ENCODE results near the gene TIAM1.
A peak's percentile ranks its signal among the peaks of the same experiment; 100 is the strongest.

TIAM1 gene

DNA sequence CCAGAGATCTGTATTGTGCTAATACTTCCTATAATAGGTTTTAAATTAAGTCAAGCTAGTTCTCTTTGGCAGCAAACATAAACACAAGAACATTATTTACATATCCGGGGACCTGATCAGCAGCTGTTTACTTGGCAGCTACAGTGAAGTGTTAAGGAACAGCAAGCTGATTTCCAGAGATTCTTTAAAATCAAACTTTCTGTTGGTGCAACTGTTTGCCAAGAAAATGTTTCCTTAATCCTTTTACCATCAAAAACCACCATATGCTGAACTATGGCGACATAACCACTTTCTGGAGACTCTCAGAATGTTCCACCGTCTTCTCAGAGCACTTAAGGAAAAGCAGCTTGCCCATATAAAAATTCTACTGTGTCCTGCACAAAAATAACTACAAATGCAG, 198.8 kb downstream of the TIAM1 start:
- no peak for DNase-seq (ENCODE audit: extremely low read depth in 1 of 2, low read depth in 1 of 2)

DNA sequence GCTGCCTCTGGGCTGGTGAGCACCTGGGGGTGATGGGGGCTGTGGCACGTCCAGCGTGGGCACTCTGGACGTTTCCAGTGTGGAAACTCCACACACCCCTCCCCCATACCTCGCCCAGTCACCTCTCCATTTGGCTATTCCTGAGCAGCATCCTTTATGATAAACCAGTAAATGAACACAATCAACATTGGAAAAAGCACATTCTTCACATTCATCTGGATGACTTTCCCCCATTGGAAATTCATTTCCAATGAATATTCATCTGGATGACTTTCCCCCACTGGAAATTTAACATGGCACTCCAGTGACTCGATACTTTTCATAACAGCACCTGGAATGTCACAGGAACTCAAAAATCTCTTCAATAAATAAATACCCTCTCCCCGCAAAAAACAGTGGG, 201.0 kb downstream of the TIAM1 start:
- DNase-seq (ENCODE audit: extremely low read depth in 1 of 2, low read depth in 1 of 2) = no peak

DNA sequence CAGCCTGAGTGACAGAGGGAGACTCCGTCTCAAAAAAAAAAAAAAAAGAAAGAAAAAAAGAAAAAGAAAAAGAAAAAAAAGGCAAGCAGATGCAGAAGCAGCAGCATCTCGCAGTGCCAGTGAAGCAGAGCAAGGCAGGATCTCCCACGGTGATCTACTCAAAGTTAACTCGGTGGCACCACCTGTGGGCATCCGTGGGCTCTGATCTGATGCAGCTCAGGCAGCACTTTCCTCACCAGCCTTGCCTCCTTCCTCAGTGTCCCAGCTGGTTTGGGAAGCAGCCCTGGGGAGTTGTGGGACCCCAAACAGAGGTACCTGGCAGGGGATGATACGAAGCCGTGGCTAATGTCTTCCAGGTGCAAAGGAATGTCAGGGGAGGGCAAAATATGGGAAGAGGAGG, 201.5 kb downstream of the TIAM1 start:
- DNase-seq (ENCODE audit: extremely low read depth in 1 of 2, low read depth in 1 of 2) = no peak

DNA sequence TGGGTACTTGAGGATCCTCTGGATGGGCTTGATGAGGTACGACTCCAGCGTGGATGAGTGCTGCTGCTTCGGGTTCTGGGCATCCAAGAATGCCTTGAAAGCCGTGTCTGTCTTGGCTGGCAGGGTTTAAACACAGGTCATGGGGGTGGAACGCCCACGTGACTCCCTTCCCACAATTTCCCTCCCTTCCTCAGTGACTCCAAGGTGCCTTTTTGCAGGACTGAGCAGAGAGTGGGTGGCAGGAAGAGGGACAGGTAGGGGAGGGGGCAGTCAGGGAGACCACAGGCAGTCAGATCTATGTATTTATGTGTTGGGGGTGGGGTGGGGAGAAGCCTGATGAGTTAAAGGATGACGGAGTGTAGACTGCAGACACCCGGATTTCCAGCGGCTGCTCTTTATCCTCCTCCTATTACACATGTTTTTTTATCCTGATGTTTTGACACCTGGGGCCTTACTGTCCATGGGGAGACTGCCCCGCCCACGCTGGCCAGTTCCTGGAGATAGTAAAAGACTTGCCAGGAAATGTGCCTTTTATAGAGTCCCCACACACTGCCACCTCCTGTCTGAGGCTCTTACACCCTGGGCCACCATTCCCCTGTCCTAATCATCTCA, 202.6 kb downstream of the TIAM1 start:
- no peak for DNase-seq (ENCODE audit: extremely low read depth in 1 of 2, low read depth in 1 of 2)

DNA sequence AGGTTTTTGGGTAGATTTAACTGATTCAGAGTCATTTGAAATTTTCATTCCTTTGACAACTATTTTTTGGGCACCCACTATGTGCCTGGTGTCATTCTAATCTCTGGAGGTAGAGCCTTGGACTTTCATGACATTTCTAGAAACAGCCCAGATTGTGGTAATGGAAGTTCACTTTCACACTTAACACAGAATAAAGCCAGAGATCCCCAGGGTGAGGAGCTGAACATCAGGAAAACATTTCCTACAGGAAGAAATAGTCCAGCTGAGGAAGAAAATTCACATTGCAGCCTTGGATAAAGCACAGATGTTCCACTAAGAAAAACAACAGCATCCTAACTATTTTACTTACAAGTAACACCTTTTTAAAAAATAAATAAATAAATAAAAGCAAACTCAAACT, 203.4 kb downstream of the TIAM1 start:
- no peak for DNase-seq (ENCODE audit: extremely low read depth in 1 of 2, low read depth in 1 of 2)

DNA sequence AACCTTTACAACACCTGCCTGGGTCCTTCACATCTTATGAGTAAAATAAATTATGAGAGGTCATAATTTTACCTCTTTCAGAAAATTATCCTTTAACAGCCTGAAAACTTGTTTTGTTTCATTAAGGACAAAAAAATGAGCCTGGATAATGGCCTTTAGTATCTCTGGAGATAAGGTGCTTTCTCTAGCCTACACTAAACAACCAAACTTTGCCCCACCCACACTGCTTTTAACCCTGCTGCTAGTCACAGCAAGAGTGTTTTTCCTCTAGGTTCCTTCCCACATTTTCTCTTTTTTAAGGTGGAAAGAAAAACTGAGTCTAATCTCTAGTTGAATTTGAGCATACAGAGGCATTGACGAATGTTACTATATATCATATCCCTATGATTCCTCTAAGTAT, 204.0 kb downstream of the TIAM1 start:
- DNase-seq (ENCODE audit: extremely low read depth in 1 of 2, low read depth in 1 of 2) = no peak

DNA sequence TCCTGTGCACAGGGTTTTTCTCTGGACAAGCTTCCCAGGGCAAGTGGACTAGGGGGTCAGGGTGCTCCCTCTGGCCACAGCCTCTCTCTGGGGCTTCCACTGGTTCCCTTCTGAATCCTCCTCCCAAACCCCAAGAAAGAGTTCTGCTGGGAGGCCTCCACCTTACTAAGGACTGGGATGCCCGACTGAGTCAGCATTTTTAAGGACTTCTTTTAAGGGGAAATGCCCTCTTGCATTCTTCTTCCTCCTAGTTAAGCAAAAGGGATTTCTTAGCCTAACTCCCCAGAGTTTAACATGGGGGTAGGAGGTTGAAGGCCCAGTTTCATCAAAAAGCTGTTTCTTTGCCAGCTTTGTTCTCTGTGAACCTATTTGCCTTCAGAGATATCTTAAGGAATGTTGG, 206.1 kb downstream of the TIAM1 start:
- DNase-seq (ENCODE audit: extremely low read depth in 1 of 2, low read depth in 1 of 2) = no peak

DNA sequence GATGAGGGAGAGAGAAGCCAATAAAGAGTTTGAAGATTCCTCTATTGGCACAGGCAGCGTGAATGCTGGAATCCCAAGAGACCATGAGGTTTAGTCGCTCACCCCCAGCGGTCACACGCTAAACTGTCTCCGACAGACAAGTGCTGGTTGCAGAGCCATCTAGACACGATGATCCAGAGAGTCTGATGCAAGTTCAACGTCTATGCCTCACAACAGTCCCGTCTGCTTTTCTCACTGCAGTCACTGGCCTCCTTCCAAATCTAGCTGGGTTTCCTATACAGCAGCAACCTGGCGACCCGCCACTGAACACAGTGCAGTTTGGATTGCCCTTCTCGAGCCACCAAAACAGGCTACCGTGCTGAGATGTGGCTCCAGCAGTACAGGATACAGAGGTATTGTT, 207.2 kb downstream of the TIAM1 start:
- no peak for DNase-seq (ENCODE audit: extremely low read depth in 1 of 2, low read depth in 1 of 2)

DNA sequence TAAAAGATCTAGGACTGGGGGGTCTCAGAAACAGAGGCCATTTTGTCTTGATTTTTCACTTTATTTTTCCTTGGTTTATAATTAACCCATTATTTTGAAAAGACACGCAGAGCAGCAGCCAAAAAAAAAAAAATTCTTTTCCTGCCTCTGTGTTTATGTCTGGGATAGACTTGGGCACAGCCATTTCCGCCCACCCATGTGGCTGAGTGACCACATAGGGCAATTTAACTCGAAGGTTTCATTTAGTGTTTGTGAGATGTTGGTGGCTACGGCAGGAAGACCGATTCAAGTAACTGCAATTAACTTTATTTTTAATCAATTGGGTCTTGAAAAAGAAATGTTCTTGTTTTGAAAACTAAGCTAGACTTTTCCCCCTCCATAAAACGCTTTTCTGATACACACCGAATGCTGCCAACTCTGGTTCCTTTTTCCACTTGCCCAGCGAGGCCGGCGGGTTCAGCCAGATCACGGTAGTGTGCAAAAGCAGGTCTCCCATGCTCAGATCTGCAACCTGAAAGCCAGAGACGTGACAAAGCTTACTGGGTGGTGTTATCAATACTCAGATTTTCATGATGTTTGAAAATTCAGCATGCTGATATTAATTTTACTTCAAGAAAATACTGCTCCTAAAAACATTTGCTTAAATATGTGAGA, 208.4 kb downstream of the TIAM1 start:
- DNase-seq (ENCODE audit: extremely low read depth in 1 of 2, low read depth in 1 of 2) = no peak

DNA sequence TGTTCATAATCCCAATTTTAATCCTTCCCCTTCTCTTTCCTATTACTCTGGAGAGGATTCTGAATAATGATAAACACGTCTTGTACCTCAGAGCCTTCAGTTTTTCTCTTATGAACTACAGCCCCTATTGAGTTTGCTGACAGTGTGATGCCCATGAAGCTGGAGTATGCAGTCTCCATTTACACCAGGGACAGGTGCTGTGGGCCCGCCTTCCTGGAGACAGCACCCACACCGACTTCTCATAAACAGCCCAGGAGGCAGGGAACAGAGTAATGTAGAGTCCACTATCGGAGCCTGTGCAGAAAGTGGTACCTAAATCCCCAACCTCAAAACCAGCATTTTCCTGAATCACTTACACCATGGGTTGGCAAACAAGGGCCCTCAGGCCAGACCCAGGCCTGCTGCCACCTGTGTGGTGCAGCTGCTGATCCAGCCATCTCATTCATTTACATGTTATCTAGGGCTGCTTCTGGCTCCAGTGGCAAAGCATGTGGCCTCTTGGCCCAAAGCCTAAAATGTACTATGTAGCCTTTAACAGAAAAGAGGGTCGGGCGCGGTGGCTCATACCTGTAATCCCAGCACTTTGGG, 210.7 kb downstream of the TIAM1 start:
- DNase-seq (ENCODE audit: extremely low read depth in 1 of 2, low read depth in 1 of 2) = no peak

DNA sequence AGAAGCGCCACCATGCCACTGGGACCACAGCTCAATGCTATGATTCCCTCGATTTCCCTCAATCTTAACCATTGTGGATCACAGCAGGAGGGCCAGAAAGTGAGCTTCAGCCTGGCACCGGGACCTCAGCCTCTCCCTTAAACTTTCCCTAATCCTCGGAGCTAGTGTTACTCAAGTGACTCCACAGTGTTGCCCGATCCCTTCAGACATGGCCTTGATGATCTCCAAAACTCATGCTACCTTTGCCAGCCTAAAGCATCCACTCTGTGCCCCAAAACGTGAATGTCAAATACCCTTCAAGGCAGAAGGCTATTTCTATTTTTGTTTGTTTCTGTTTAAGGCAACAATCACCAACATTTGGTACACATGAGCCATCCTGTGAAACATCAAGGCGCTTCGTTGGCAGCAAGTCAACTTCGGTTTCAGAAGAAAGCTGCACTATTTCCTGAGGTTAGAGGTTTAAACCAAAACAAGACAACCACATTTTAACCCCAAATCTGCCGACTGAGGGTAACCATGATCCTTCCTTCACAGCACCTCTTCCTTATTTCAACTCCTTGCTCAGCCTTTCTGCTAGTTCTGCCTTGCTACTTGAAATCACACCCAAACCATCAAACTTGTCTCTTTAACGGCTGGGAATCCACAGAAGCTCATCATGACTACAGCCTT, 211.4 kb downstream of the TIAM1 start:
- DNase-seq (ENCODE audit: extremely low read depth in 1 of 2, low read depth in 1 of 2) = peak; percentile 30 to 44

DNA sequence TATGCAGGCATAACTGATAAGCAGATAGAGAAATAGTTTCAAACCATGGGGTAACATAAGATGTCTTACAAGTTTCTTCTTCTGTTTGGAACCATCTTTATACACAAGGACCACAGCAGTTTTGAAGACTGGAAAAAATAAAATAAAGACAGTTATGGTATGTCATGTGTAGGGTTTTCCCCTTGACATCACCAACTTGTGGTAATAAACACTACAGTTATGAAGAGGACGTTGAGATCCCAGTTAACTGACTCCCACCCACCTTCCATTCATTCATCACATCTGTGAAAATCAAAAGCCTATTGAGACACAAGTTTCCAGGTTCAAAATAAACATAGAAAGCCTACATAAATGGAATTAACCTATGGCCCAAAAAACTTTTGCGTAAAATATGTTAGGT, 213.2 kb downstream of the TIAM1 start:
- no peak for DNase-seq (ENCODE audit: extremely low read depth in 1 of 2, low read depth in 1 of 2)

DNA sequence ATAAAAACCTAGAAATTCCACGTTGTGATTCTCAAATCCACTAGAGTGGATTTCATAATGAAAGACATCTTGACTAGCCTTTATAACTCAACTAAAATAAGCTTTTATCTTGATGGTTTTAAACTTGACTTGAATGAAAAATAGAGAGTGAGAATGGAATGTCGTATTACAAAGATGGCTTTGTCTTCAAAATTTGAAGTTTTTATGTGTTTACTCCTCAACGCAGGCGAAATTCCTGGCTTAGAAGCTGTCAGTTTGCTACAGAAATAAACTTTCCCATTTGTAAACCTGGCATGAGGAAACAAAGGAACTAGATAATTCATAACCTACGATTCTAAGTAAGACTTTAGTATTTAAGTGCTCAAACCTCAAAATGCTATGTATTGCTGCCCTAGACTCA, 215.8 kb downstream of the TIAM1 start:
- DNase-seq (ENCODE audit: extremely low read depth in 1 of 2, low read depth in 1 of 2) = no peak

DNA sequence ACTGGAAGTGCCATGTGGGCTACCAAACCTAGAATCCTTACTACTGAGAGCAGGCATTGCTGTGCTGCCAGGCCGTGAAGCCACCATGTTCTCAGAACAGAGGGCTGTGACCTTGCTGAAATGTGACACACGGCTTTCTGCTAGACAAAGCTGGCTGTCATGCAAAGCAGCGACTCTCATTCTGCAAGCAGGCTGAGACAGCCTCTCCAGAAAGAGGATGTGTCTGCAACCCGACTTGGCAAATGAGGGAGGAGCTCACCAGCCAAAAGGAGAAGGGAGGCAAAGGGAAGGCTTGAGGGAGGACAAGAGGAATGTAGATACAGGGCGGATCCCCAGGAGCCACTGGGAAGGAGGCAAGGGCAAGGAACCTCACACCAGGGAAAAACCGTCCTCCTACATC, 220.1 kb downstream of the TIAM1 start:
- no peak for DNase-seq (ENCODE audit: extremely low read depth in 1 of 2, low read depth in 1 of 2)

DNA sequence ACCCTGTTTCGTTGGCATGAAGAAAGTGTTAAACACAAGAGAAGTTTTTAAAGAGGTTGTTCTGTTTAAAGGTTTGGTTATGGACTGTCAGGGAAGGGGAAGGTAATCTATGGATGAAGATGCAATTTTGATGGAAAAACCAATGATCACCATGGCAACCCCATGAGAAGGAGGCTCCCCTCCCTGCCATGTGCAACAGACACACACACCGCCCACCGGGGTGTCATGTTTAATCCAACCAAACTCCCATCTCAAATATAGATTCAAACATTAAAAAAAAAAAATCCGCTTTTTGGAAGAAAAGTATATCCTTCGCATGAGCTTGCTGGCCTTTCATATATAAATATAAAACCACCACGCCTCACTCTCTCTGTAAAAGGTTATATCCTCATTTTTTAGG, 224.9 kb downstream of the TIAM1 start:
- no peak for DNase-seq (ENCODE audit: extremely low read depth in 1 of 2, low read depth in 1 of 2)

DNA sequence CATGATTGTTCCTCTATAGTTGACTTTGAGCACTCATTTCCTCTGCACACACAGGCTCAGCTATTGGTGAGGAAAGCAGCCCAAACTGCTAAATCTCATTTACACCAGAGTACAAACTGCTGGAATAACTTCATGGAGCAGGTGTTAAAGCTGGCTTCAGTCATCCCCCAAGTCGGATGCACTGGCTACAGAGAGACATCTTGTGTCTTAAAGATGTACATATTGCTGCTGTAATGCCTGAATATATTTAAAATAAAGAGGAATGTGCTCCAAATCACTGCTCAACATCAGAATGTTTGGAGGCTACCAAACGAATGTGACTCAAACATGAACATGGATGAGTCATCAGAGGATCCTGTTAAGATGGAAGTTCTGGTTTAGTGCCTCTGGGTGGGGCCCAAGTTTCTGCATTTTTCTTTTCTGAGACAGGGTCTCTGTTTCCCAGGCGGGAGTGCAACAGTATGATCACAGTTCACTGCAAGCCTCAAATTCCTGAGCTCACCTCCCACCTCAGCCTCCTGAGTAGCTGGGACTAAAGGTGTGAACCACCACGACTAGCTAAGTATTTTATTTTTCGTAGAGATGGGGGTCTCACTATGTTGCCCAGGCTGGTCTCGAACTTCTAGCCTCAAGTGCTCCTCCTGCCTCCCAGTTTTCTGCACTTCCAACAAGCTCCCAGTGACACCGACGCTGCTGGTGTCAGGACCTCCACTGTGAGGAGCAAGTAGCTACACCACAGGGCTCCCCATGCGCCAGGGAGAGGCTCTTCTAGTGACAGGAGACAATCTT, 226.7 kb downstream of the TIAM1 start:
- no peak for DNase-seq (ENCODE audit: extremely low read depth in 1 of 2, low read depth in 1 of 2)

DNA sequence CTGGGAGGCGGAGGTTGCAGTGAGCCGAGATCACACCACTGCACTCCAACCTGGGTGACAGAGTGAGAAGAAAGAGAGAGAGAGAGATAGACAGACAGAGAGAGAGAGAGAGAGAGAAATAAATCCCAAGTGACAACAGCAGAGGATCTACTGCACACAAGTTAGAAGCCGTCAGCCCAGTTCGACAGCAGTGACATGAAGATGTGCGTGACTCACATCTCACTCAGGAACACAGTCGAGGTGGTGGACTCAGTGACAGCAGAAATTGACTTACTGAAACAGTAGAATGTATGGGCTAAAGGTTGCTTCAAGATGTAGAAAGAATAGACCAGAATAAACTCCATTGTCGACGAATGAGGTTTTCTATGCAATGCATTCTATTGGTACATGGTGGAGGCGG, 228.8 kb downstream of the TIAM1 start:
- no peak for DNase-seq (ENCODE audit: extremely low read depth in 1 of 2, low read depth in 1 of 2)

DNA sequence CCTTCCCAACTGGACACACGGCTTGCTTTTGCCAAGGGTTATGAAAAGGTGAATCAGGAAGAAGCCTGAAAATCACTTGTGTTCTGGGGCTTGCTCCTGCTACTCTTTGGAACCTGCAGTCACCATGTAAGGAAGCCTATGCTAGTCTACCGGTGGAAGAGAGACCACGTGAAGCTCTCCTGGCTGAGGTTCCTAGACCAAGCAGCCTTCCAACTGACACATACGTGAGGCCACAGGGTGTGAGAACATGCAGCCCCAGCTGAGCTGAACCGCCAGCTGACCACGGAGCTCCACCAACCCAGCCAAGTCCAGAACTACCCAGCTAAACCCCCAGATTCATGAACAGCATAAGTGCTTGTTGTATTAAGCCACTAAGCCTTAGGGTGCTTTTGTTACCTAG, 233.0 kb downstream of the TIAM1 start:
- DNase-seq (ENCODE audit: extremely low read depth in 1 of 2, low read depth in 1 of 2) = no peak

DNA sequence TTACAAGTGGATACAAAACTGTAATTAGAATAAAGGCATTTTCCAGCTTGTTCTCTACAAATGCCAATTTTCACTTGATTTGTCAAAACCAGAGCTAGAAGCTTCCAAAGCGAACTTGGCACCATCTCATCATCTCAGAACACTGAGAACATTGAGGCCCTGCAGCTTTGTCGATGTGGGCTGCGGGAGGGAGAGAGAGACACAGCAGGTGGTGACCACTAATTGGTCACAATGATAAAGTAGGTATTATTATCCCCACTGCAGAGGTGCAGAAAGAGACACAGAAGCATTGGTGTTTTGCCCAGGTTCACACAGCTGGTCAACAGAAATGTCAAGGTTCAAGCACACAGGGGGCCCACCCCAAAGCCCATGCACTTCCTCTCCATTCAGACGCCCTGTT, 233.6 kb downstream of the TIAM1 start:
- DNase-seq (ENCODE audit: extremely low read depth in 1 of 2, low read depth in 1 of 2) = no peak

DNA sequence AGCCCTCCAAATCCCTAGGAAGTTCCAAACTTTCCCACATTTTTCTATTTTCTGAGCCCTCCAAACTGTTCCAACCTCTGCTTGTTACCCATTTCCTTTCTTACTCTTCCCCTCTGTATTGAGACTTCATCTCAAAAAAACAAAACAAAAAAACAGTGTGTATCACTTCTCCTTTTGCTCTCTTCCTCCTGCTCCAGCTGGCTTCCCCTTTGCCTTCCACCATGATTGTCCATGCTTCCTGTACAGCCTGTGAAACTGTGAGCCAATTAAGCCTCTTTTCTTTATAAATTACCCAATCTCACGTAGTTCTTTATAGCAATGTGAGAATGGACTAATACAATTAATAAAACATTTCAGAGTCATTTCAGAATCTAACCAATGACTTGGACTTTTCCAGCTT, 236.2 kb downstream of the TIAM1 start:
- DNase-seq (ENCODE audit: extremely low read depth in 1 of 2, low read depth in 1 of 2) = no peak

DNA sequence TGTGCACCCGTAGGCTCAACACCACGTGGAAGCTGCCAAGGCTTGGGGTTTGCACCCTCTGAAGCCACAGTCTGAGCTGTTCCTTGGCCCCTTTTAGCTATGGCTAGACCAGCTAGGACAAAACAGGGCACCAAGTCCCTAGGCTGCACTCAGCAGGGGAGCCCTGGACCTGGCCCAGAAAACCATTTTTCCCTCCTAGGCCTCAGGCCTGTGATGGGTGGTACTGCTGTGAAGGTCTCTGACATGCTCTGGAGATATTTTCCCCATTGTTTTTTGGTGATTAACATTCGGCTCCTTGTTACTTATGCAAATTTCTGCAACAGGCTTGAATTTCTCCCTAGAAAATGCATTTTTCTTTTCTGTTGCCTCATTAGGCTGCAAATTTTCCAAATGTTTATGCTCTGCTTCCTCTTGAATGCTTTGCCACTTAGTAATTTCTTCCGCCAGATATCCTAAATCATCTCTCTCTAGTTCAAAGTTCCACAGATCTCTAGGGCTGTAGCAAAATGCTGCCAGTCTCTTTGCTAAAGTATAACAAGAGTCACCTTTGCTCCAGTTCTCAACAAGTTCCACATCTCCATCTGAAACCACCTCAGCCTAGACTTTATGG, 236.8 kb downstream of the TIAM1 start:
- no peak for DNase-seq (ENCODE audit: extremely low read depth in 1 of 2, low read depth in 1 of 2)
